Inferior parietal cortex (tissue), 1 donor: ENCODE results near the gene OPCML.

Experiments
- DNase-seq: peaks from one replicate; pipeline ENCODE4 v3.0.0-alpha.2; 2016; ENCODE audit errors: extremely low spot score

The OPCML gene

DNA sequence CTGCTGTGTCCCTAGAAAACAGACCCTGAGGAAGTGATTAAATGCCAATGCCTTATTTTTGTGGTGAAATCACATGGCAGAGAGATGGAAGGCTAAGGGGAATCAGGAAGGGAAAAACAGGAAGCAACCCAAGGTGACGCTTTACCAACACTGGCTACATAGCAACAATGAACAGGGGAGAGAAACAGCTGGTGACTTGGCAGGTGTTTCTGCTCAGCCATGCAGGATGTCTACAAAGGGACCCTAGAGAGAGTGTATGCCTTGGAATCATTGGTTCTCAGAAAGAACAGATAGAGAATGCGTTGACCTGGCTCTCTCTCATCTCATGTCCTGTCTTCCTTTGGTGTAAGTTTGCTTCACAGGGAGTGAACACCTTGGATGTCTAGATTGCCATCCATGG lies 911.9 kb downstream of the OPCML start:
- no peak for DNase-seq

GRCh38 chr11:132610791-132611190 lies 921.5 kb downstream of the OPCML start:
- DNase-seq, result no peak

DNA sequence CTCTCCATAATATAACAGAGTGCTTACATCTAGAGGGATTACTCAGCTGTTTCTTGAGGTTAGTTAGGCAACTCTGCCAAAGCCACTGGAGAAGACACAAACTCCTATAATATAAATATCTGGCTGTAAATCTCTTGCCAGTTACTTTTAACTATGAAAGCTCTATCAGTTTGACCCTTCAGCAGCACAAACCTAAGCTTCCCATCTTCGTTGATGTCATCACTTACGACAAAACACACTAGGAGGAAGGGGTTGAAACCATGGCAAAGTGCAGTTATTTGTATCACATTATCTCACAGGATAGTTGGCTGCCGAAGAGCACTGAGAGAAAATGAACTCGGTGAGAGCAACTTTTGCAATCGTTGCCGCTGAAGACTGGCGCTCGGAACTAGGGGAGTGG lies 922.1 kb downstream of the OPCML start:
- no peak for DNase-seq

GRCh38 chr11:132607575-132607974 lies 924.7 kb downstream of the OPCML start:
- DNase-seq, result no peak

GRCh38 chr11:132605825-132606570 lies 926.3 kb downstream of the OPCML start:
- DNase-seq, result no peak

- DNase-seq, result no peak
Measured at GRCh38 chr11:132604431-132604830, 927.9 kb downstream of the OPCML start.

DNA sequence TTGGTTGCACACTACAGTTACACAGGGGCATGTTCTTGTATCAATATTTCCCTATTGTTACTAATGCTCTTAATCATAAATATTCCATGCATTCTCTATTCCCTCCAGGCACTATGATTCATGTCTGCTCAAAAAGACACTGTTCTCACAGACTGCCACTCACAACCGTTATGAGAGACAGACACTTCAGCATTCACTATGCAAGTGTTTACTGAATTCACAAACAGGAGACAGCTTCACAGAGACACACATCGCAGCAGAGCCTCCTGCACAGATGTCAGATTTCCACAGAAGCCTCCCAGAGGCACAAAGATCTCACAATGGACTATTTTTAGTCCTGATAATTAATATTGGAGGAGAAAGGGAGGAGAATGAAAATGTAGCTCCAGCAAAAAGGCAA lies 930.4 kb downstream of the OPCML start:
- DNase-seq, result no peak

- no peak for DNase-seq
Measured at GRCh38 chr11:132595711-132596134, 936.6 kb downstream of the OPCML start.

DNA sequence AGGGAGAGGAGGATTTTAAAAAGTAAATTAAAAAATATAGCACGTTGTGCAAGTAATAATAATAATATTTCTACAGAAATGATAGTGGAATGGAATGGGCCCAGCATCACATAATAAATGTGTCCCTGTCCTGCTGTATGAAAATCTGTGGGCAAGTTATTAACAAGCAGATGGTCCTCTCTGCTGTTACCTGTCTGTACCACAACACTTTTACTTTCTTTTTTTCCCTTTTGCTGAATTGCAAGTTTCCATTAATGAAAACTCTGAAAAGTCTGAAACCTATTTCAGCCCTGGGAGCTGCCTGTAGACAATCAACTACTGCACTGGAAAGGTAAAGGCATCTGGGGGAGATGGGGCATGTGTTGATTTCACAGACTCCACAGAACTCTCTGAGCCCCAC lies 937.1 kb downstream of the OPCML start:
- no peak for DNase-seq

DNA sequence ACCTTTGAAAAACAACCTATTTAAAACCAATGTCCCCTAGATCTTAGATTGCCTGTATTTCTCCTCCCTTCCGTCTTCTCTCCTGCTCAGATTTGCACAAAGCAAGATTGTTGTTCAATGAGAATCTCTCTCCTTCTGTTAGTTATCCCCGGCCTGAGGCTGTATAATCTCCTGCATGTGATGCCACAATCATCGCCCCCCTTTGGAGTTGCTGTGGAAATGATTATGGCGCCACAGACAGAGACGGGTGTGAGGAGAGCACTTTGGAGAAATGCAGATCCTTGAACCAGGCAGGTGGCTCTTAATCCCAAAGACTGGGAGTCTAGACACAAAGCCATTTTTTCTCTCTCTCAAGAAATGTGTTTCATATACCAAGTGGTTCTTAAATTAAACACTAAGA lies 941.3 kb downstream of the OPCML start:
- no peak for DNase-seq

- no peak for DNase-seq
Measured at GRCh38 chr11:132590554-132590953, 941.7 kb downstream of the OPCML start.

- no peak for DNase-seq
Measured at GRCh38 chr11:132589791-132590190, 942.5 kb downstream of the OPCML start.

DNA sequence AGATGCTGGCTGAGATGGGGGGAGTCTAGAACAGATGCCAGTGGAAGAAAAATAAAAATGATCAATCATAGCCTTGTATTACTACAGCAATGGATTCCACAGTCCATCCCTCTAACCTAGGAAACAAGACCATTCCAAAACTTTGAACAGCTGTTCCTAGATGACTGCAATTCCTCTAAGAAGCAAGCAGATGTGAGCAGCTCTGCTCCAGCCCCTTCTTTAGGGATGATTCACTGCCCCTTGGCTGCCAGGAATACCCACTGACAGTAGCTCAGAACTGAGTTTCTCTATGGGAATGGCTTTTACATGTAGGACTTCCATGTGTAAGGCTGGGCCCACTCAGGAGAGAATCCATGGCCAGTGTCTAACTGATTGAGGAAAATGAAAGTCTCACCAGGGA lies 943.9 kb downstream of the OPCML start:
- no peak for DNase-seq

GRCh38 chr11:132587716-132588115 lies 944.6 kb downstream of the OPCML start:
- no peak for DNase-seq

- no peak for DNase-seq
Measured at GRCh38 chr11:132586801-132587200, 945.5 kb downstream of the OPCML start.

DNA sequence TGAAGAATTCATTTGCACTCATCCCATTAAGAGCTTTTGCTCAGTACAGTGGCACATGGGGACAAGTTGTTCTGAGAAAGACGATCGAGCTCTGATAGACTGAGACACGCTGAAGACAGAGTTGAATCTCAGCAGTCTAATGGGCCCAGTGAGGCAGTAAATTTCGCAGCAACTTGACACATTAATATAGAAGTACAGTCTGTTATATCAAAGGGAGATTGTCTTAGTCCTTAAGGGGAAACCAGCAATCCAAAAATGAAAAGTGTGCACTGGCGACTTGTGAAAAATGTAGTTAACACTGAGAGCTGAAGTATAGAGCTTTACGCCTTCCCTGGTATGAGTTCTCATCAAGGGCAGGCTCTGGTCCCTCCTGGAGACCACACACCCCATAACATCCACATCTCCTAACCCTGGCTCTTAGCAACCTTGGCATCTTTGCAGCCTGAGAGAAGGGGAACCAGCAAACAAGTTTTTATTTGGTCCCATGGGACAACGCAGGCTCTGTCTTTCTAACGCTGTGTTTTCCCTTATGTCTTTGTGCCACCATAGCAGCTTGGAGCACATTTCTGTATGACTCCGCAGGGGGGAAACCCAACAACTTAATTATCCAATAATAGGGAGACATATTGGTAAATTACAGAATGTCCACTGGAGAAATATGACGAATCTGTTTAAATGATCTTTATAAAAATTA lies 952.5 kb downstream of the OPCML start:
- DNase-seq, result no peak

- DNase-seq, result no peak
Measured at GRCh38 chr11:132579136-132579535, 953.2 kb downstream of the OPCML start.

DNA sequence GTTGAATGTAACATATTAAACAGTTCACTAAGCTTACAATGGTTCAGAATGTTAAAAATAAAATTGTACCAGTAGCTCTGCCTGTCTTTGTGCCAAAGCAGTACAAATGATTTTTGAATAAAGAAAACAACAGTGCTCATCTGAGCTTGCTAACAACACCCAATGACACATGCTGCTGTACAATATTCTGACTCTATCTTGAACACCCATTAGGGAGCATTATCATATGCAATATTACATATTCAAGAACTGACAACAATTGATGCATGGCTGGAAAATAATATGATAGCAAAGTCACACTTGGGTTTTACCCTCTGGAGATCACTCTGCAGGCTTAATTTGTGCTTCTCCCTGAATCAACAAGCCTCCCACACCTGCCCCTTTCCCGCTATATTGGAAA lies 953.7 kb downstream of the OPCML start:
- no peak for DNase-seq

DNA sequence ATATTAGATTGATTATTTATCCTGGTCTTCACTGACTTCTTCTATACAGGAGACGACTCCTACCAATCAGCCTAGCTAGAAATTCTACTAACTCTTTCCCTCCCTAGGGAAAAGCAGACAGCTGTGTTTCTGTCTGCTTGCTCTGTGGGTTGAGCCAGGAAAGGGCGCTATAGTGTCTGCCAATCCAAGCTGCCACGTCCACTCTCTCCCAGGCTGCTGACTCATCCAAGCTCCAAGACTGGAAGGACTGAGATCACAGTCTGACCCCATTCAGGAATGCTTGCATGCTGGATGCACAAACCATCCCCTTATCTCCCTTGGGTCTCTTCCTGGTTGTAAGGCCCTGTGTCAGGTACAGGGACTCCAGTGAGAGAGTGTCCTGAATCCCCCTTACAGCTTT lies 955.6 kb downstream of the OPCML start:
- no peak for DNase-seq

GRCh38 chr11:132564091-132564885 lies 968.0 kb downstream of the OPCML start:
- DNase-seq, result no peak

DNA sequence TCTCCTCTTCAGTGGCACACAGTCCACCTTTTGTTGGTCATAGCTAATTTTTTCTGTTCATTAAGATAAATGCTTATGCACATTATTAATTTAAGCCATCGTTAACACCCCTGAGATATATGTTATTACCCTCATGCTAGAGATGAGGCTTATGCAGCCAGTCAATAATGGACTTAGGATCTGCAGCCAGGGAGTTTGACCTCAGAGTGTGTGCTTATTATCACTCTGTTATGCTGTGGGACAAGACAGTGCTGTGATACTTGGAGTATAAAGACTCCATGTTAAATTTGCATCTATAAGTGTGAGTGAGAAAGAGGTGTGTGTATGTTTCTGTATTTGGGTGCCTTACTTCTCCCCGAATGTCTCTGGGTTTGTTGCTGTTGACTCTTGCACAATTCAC lies 969.3 kb downstream of the OPCML start:
- DNase-seq, result no peak

DNA sequence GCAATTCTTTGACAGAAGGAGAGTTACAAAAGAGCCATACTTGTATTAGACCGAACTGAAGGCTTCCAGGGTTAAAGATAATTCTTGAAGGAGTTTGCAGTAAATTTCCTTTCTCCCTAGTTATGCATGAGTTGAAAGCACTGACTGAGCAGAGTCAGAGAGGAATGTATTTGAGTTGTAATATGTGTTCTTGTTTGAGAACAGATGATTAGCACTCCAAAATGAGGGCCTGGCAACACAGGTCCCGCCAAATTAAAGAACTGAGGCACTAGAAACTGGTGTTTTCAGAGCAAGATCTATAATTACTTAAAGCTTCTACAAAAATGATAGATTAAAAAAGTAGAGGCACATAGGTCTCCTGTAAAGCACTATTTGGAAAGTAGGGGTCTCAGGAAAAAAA lies 970.4 kb downstream of the OPCML start:
- no peak for DNase-seq
